ENCODE data around the gene KDELR3.

DNA sequence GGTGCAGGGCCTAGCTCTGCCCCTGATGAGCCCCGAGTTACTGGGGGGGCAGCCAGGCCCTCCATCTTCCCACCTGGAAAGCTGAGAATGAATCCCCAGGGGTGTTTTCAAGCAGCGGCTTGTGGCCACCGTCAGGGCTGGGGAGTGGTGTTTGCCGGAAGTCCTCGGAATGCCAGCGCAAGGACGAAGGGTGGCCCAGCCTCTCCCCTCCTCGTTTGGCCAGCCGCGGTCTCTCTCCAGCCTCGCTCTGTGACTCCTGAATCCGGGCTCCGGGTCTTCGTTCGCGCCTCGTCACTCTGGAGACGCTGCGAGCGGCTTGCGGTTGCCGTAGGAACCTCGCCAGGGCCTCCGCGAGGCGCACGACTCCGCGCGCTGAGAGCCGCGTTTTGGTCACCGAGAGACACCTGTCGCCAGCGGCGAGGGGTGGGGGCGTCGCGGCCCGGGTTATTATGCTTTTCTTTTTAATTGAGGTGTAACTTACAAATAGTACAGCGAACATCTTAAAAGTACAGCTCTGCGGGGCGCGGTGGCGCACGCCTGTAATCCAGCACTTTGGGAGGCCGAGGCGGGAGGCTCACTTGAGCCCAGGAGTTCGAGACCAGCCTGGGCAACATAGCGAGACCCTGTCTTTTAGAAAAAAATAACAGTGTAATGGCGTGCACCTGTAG, 6.3 kb upstream of the KDELR3 start:
- TF ChIP-seq, protein P1, sequence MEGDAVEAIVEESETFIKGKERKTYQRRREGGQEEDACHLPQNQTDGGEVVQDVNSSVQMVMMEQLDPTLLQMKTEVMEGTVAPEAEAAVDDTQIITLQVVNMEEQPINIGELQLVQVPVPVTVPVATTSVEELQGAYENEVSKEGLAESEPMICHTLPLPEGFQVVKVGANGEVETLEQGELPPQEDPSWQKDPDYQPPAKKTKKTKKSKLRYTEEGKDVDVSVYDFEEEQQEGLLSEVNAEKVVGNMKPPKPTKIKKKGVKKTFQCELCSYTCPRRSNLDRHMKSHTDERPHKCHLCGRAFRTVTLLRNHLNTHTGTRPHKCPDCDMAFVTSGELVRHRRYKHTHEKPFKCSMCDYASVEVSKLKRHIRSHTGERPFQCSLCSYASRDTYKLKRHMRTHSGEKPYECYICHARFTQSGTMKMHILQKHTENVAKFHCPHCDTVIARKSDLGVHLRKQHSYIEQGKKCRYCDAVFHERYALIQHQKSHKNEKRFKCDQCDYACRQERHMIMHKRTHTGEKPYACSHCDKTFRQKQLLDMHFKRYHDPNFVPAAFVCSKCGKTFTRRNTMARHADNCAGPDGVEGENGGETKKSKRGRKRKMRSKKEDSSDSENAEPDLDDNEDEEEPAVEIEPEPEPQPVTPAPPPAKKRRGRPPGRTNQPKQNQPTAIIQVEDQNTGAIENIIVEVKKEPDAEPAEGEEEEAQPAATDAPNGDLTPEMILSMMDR (IDR thresholded peaks at IDR 0.05; ENCODE audit: low read depth, low read length), result no peak
- TF ChIP-seq POLR2A (IDR thresholded peaks at IDR 0.05; ENCODE audit: extremely low read depth, insufficient read length), result no peak
